ENCODE data around the gene ZBTB7C.

The ZBTB7C gene

GRCh38 chr18:48123324-48123723, 285.9 kb downstream of the ZBTB7C start:
- DNase-seq (ENCODE audit: low read depth, low spot score) = no peak

GRCh38 chr18:48122816-48123215, 286.4 kb downstream of the ZBTB7C start:
- DNase-seq (ENCODE audit: low read depth, low spot score) = no peak

GRCh38 chr18:48122376-48122775, 286.8 kb downstream of the ZBTB7C start:
- no peak for DNase-seq (ENCODE audit: low read depth, low spot score)

- no peak for DNase-seq (ENCODE audit: low read depth, low spot score)
These were observed 287.4 kb downstream of the ZBTB7C start for GRCh38 chr18:48121752-48122151.

- no peak for DNase-seq (ENCODE audit: low read depth, low spot score)
These were observed 290.0 kb downstream of the ZBTB7C start for GRCh38 chr18:48119204-48119603.

- no peak for DNase-seq (ENCODE audit: low read depth, low spot score)
These were observed 292.1 kb downstream of the ZBTB7C start for GRCh38 chr18:48116873-48117630.

- no peak for DNase-seq (ENCODE audit: low read depth, low spot score)
These were observed 293.2 kb downstream of the ZBTB7C start for GRCh38 chr18:48116017-48116416.

GRCh38 chr18:48113691-48114090, 295.5 kb downstream of the ZBTB7C start:
- DNase-seq (ENCODE audit: low read depth, low spot score) = no peak

GRCh38 chr18:48111587-48111986, 297.6 kb downstream of the ZBTB7C start:
- no peak for DNase-seq (ENCODE audit: low read depth, low spot score)

- no peak for DNase-seq (ENCODE audit: low read depth, low spot score)
These were observed 298.4 kb downstream of the ZBTB7C start for GRCh38 chr18:48110797-48111196.

- no peak for DNase-seq (ENCODE audit: low read depth, low spot score)
These were observed 299.2 kb downstream of the ZBTB7C start for GRCh38 chr18:48109961-48110493.

GRCh38 chr18:48108136-48108535, 301.0 kb downstream of the ZBTB7C start:
- no peak for DNase-seq (ENCODE audit: low read depth, low spot score)

- DNase-seq (ENCODE audit: low read depth, low spot score) = no peak
These were observed 302.0 kb downstream of the ZBTB7C start for GRCh38 chr18:48106976-48107781.

- no peak for DNase-seq (ENCODE audit: low read depth, low spot score)
These were observed 302.7 kb downstream of the ZBTB7C start for GRCh38 chr18:48106498-48106897.

GRCh38 chr18:48105317-48105716, 303.9 kb downstream of the ZBTB7C start:
- DNase-seq (ENCODE audit: low read depth, low spot score) = no peak

GRCh38 chr18:48104705-48105104, 304.5 kb downstream of the ZBTB7C start:
- DNase-seq (ENCODE audit: low read depth, low spot score) = no peak

- DNase-seq (ENCODE audit: low read depth, low spot score) = no peak
These were observed 308.5 kb downstream of the ZBTB7C start for GRCh38 chr18:48100651-48101165.

- no peak for DNase-seq (ENCODE audit: low read depth, low spot score)
These were observed 309.0 kb downstream of the ZBTB7C start for GRCh38 chr18:48100165-48100575.

GRCh38 chr18:48099481-48100164, 309.6 kb downstream of the ZBTB7C start:
- DNase-seq (ENCODE audit: low read depth, low spot score) = no peak

GRCh38 chr18:48098538-48098937, 310.6 kb downstream of the ZBTB7C start:
- no peak for DNase-seq (ENCODE audit: low read depth, low spot score)

GRCh38 chr18:48098007-48098406, 311.2 kb downstream of the ZBTB7C start:
- no peak for DNase-seq (ENCODE audit: low read depth, low spot score)

GRCh38 chr18:48095726-48096125, 313.5 kb downstream of the ZBTB7C start:
- no peak for DNase-seq (ENCODE audit: low read depth, low spot score)

Measured in activated naive CD8-positive, alpha-beta T cell treated with anti-CD3 and anti-CD28 coated beads, Interleukin-2, amount 50 U/mL, for 16 hours (primary cell).